A549 (cell line): ENCODE data around the gene SLC2A6. TPM values are rescaled to one million over a fixed set of nuclear protein-coding genes. Genes with fewer than 3 reads are reported as not detected.

Experiments used
- ATAC-seq, 2 experiments: fragments of 200-7000 bp in 1 of 2; fragments of >200 bp in 1 of 2; cut with Nextera tagmentation in 1 of 2; cut with Tn5 transposase in 1 of 2; 3 replicates each; pipeline versions ENCODE4 v1.8.0 to v1.9.1; 2018 to 2020; ENCODE audit warnings: mild to moderate bottlenecking in 1 of 2, moderate library complexity in 1 of 2
- CTCF ChIA-PET: fragments of 300-600 bp; sonication (Branson Sonifier 250); formaldehyde crosslinking; extraction: SDS; loops from one replicate; lab custom pipeline; 2021; ENCODE audit warnings: antibody characterized with exemption, inconsistent platforms; lab: Yijun Ruan, JAX
- POLR2A ChIA-PET: fragments of 350-600 bp; formaldehyde crosslinking; extraction: SDS; loops from one replicate; lab custom pipeline; 2021; ENCODE audit warnings: antibody characterized with exemption, inconsistent platforms; lab: Yijun Ruan, JAX
- DNase-seq, 2 experiments: peaks; one replicate each; pipeline versions ENCODE4 v3.0.0 to v3.0.0-alpha.2; 2011 to 2016; ENCODE audit warnings: low read depth in 1 of 2, low spot score in 1 of 2
- FAIRE-seq: peaks from 2 replicates; lab custom pipeline; 2011; peaks lifted over from hg19 to GRCh38; lab: Jason Lieb, UNC
- H3K27ac ChIP-seq, 2 experiments: fragments of >200 bp; sonication (Bioruptor Twin); formaldehyde crosslinking; 3 replicates each; pipeline ENCODE4 v1.5.1; 2016 to 2017
- H3K4me1 ChIP-seq: fragments of >200 bp; sonication (Bioruptor Twin); formaldehyde crosslinking; 3 replicates; pipeline ENCODE4 v1.6.1; 2016
- H3K4me2 ChIP-seq: fragments of >200 bp; sonication (Bioruptor Twin); formaldehyde crosslinking; 3 replicates; pipeline ENCODE4 v1.6.1; 2016
- H3K4me3 ChIP-seq: fragments of >200 bp; sonication (Bioruptor Twin); formaldehyde crosslinking; 3 replicates; pipeline ENCODE4 v1.5.1; 2016
- H3K9me3 ChIP-seq: fragments of >200 bp; sonication (Bioruptor Twin); formaldehyde crosslinking; 3 replicates; pipeline ENCODE4 v1.6.1; 2016
- BCL3 ChIP-seq: fragments of >200 bp; sonication (Bioruptor Twin); formaldehyde crosslinking; IDR thresholded peaks from 3 replicates; pipeline ENCODE4 v1.6.1; 2016
- CBX8 ChIP-seq: fragments of 200-600 bp; sonication (generic); IDR thresholded peaks from 2 replicates; pipeline ENCODE4 v1.6.1; 2016
- FOSL2 ChIP-seq, 2 experiments: fragments of 450-650 bp in 1 of 2; fragments of >200 bp in 1 of 2; sonication (Bioruptor Twin) in 1 of 2; formaldehyde crosslinking; IDR thresholded peaks; 2 replicates each; pipeline versions ENCODE4 v1.5.0 to v1.6.1; 2016 to 2020; ENCODE audit warnings: mild to moderate bottlenecking in 1 of 2, moderate library complexity in 1 of 2
- HMGXB4 ChIP-seq: fragments of 250-450 bp; sonication (Bioruptor Pico); IDR thresholded peaks from 2 replicates; pipeline ENCODE4 v1.5.0; 2021; ENCODE audit warnings: mild to moderate bottlenecking, moderate library complexity, borderline replicate concordance
- HOXB5 ChIP-seq: fragments of 250-450 bp; sonication (Bioruptor Pico); IDR thresholded peaks from 2 replicates; pipeline ENCODE4 v1.5.0; 2020; ENCODE audit warnings: mild to moderate bottlenecking, moderate library complexity
- MAX ChIP-seq: IDR thresholded peaks from 2 replicates; pipeline ENCODE4 v1.6.1; 2012
- MAZ ChIP-seq: fragments of 150-350 bp; IDR thresholded peaks from 2 replicates; pipeline ENCODE4 v1.6.1; 2014; ENCODE audit warnings: antibody characterized with exemption, low read depth, low read length, borderline replicate concordance
- NFE2L2 ChIP-seq: fragments of 150-350 bp; conservative IDR thresholded peaks from 2 replicates; pipeline ENCODE4 v1.6.1; 2014; ENCODE audit warnings: low read length
- POLR2A ChIP-seq: IDR thresholded peaks from 2 replicates; pipeline ENCODE4 v1.6.1; 2012; ENCODE audit warnings: mild to moderate bottlenecking, low read length
- RARB ChIP-seq: fragments of 250-450 bp; sonication (Bioruptor Pico); IDR thresholded peaks from 2 replicates; pipeline ENCODE4 v1.8.0; 2021; ENCODE audit warnings: mild to moderate bottlenecking, moderate library complexity
- RFX5 ChIP-seq: fragments of 450-650 bp; IDR thresholded peaks from 2 replicates; pipeline ENCODE4 v1.7.1; 2014; ENCODE audit warnings: antibody characterized with exemption, mild to moderate bottlenecking, moderate library complexity
- RNF2 ChIP-seq: fragments of 200-600 bp; sonication (generic); IDR thresholded peaks from 2 replicates; pipeline ENCODE4 v1.6.1; 2016; ENCODE audit warnings: low read depth, mild to moderate bottlenecking, antibody characterized with exemption, moderate library complexity, borderline replicate concordance
- ZFP36 ChIP-seq: fragments of 450-650 bp; IDR thresholded peaks from 2 replicates; pipeline ENCODE4 v1.6.1; 2014; ENCODE audit warnings: borderline replicate concordance; ENCODE audit not compliant: partially characterized antibody
- ZSCAN20 ChIP-seq: fragments of 250-450 bp; sonication (Bioruptor Pico); IDR thresholded peaks from 2 replicates; pipeline ENCODE4 v1.8.0; 2022; ENCODE audit warnings: mild to moderate bottlenecking, moderate library complexity
- WGBS: methylation state at CpG from one replicate; pipeline ENCODE4 v1.1.6; 2017; ENCODE audit errors: missing lambda C conversion rate; 5-methylcytosine and 5-hydroxymethylcytosine counted together
- polyA plus RNA-seq, 4 experiments: library from polyadenylated mRNA; depleted of rRNA in 3 of 4; stranded (reverse); fragments of >200 nt; fragmentation: RNase III in 1 of 4; extraction: RNeasy Plus Mini Kit Qiagen cat#74134 plus additional on column Dnase treatment in 1 of 4; gene quantifications; 2 replicates in 3 of 4; 3 replicates in 1 of 4; pipeline ENCODE4 v1.2.3, GENCODE V29; 2011 to 2017
- TF ChIP-seq, protein P1 (sequence below): IDR thresholded peaks from 2 replicates; pipeline ENCODE4 v1.6.1; 2012; ENCODE audit warnings: low read depth, borderline replicate concordance
- TF ChIP-seq, protein P2 (sequence below): fragments of 150-350 bp; IDR thresholded peaks from 2 replicates; pipeline ENCODE4 v1.6.1; 2014; ENCODE audit warnings: low read depth, mild to moderate bottlenecking, low read length
- TF ChIP-seq, protein P3 (sequence below): fragments of 450-650 bp; IDR thresholded peaks from 2 replicates; pipeline ENCODE4 v1.6.1; 2014; ENCODE audit warnings: antibody characterized with exemption

Gene SLC2A6
- polyA plus RNA-seq, 2 of the 4 experiments (the other 2 are of a cell fraction): 3.7 to 20.5 TPM

DNA sequence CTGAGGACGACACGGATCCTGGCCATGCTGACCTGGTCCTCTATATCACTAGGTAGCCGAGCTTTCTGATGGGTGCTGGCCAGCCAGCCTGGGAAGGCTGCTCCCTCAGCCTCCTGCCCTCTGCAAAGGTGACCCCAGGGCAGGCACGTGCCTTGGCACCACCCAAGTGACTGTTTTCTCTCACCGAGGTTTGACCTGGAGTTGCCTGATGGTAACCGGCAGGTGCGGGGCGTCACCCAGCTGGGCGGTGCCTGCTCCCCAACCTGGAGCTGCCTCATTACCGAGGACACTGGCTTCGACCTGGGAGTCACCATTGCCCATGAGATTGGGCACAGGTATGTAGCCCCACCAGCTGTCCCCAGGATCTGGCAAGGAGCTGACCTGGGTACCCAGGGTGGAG lies 52.9 kb downstream of the SLC2A6 start:
- Histone ChIP-seq H3K4me2 (no peak overlapping the region), H3K4me1 (peaks cover 6% of the 10 kb centered on the region; the same call in 1 of the 3 replicates), H3K9me3 (no peaks in the 10 kb centered on the region), H3K4me3 (no peak overlapping the region), H3K27ac (no peak overlapping the region)
- ATAC-seq (no peak), DNase-seq (no peak), FAIRE-seq (no peak)
- ChIA-PET CTCF (interaction anchor here (1.1 to 1.6 kb wide), 5 partner anchors 11 to 39 kb away, joined by 3 to 8 read pairs (median 4); no protein-coding TSS in a partner anchor), POLR2A (no interaction called here)
- TF ChIP-seq, protein P1, sequence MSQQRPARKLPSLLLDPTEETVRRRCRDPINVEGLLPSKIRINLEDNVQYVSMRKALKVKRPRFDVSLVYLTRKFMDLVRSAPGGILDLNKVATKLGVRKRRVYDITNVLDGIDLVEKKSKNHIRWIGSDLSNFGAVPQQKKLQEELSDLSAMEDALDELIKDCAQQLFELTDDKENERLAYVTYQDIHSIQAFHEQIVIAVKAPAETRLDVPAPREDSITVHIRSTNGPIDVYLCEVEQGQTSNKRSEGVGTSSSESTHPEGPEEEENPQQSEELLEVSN: no peak
- TF ChIP-seq RARB (CRISPR knock-in tag) (no peak), HMGXB4 (CRISPR knock-in tag) (no peak), MAX (no peak), HOXB5 (CRISPR knock-in tag) (no peak), MAZ (no peak)
- 32% methylated on average over 6 of the region's 11 CpGs for WGBS

DNA sequence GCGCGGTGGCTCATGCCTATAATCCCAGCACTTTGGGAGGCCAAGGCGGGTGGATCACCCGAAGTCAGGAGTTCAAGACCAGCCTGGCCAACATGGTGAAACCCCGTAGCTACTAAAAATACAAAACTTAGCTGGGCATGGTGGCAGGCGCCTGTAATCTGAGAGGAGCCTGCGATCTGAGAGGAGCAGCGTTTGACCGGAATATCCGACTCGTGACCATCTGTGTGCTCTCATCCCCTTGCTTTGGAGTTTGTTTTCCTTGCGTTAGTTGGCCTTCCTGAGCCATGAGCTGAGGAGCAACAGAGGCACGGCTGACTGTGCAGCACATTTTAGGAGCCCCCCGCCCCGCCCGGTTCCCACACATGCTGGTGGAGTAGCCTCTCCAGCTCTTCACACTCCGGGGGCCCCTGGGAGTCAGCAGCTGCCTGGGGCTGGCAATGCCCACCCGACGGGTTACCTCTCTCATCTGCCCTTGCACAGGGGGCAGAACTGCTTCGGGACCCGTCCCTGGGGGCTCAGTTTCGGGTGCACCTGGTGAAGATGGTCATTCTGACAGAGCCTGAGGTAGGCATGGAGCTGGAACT lies 53.8 kb downstream of the SLC2A6 start:
- Histone ChIP-seq H3K9me3 (no peaks in the 10 kb centered on the region), H3K4me3 (no peak overlapping the region), H3K4me1 (peaks cover 6% of the 10 kb centered on the region; the same call in 1 of the 3 replicates), H3K27ac (no peak overlapping the region), H3K4me2 (no peak overlapping the region)
- TF ChIP-seq, protein P2, sequence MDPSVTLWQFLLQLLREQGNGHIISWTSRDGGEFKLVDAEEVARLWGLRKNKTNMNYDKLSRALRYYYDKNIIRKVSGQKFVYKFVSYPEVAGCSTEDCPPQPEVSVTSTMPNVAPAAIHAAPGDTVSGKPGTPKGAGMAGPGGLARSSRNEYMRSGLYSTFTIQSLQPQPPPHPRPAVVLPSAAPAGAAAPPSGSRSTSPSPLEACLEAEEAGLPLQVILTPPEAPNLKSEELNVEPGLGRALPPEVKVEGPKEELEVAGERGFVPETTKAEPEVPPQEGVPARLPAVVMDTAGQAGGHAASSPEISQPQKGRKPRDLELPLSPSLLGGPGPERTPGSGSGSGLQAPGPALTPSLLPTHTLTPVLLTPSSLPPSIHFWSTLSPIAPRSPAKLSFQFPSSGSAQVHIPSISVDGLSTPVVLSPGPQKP: no peak
- TF ChIP-seq ZFP36: no peak
- TF ChIP-seq POLR2A: no peak
- TF ChIP-seq, protein P3, sequence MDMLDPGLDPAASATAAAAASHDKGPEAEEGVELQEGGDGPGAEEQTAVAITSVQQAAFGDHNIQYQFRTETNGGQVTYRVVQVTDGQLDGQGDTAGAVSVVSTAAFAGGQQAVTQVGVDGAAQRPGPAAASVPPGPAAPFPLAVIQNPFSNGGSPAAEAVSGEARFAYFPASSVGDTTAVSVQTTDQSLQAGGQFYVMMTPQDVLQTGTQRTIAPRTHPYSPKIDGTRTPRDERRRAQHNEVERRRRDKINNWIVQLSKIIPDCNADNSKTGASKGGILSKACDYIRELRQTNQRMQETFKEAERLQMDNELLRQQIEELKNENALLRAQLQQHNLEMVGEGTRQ: no peak
- TF ChIP-seq CBX8: no peak
- no peak for TF ChIP-seq NFE2L2
- TF ChIP-seq FOSL2 (IDR thresholded peaks at IDR 0.05): no peak
- no peak for TF ChIP-seq FOSL2 (CRISPR knock-in tag; IDR thresholded peaks at IDR 0.05)
- TF ChIP-seq RNF2: no peak
- no peak for TF ChIP-seq RFX5
- TF ChIP-seq ZSCAN20: no peak
- no peak for TF ChIP-seq BCL3
- POLR2A ChIA-PET: no interaction called here
- CTCF ChIA-PET: interaction anchor here (0.7 to 1.6 kb wide), 7 partner anchors 18 to 60 kb away, joined by 3 to 8 read pairs (median 3); no protein-coding TSS in a partner anchor
- DNase-seq (no peak), ATAC-seq (no peak), FAIRE-seq (no peak)
- 60% methylated on average over 15 of the region's 22 CpGs for WGBS
